Measurements from ENCODE around the gene C4orf50. TPM values are rescaled to one million over a fixed set of nuclear protein-coding genes. Genes with fewer than 3 reads are reported as not detected.
"Not testable (repeated sequence)": the region's sequence is repeated elsewhere in the genome, so short reads cannot be mapped to it uniquely, and the experiment has no call there.

The C4orf50 gene
- total RNA-seq, 2 experiments from 2014 or later: 0.07 TPM

GRCh38 chr4:5998333-5998936 lies 19.8 kb downstream of the C4orf50 start:
- Mint-ChIP-seq H3K4me1 (ENCODE audit: low read depth) (peaks cover 7% of the 10 kb centered on the region), H3K27me3 (peaks cover 2% of the 10 kb centered on the region), H3K9me3 (no peaks in the 10 kb centered on the region), H3K27ac (no peak overlapping the region), H3K4me3 (no peak overlapping the region), H3K36me3 (ENCODE audit: low read depth) (no peaks in the 10 kb centered on the region)
- peak; percentile 65 for ATAC-seq
- TF ChIP-seq, protein P1, sequence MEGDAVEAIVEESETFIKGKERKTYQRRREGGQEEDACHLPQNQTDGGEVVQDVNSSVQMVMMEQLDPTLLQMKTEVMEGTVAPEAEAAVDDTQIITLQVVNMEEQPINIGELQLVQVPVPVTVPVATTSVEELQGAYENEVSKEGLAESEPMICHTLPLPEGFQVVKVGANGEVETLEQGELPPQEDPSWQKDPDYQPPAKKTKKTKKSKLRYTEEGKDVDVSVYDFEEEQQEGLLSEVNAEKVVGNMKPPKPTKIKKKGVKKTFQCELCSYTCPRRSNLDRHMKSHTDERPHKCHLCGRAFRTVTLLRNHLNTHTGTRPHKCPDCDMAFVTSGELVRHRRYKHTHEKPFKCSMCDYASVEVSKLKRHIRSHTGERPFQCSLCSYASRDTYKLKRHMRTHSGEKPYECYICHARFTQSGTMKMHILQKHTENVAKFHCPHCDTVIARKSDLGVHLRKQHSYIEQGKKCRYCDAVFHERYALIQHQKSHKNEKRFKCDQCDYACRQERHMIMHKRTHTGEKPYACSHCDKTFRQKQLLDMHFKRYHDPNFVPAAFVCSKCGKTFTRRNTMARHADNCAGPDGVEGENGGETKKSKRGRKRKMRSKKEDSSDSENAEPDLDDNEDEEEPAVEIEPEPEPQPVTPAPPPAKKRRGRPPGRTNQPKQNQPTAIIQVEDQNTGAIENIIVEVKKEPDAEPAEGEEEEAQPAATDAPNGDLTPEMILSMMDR (IDR thresholded peaks at IDR 0.05): peak; percentile 94
- ChIA-PET CTCF (interaction anchor here (0.6 to 2.7 kb wide), 33 partner anchors 9 to 342 kb away, joined by 3 to 14 read pairs (median 4); no protein-coding TSS in a partner anchor), POLR2A (interaction anchor here (0.5 kb wide), 1 partner anchor 12 kb away, joined by 3 read pairs; no protein-coding TSS in a partner anchor)
- intact Hi-C loops (cut with micrococcal nuclease): loop anchor here (5.0 kb wide), 1 partner anchor 329 kb away; no protein-coding TSS in a partner anchor
- DNase-seq: peak; percentile 62

- intact Hi-C loops (cut with micrococcal nuclease): loop anchor here (5.0 kb wide), 1 partner anchor 331 kb away; no protein-coding TSS in a partner anchor
- H3K4me3 Mint-ChIP-seq: no peak overlapping the region
- POLR2A ChIA-PET: interaction anchor here (0.6 kb wide), 1 partner anchor 24 kb away, joined by 3 read pairs; no protein-coding TSS in a partner anchor
- H3K4me1 Mint-ChIP-seq (ENCODE audit: low read depth): peaks cover 7% of the 10 kb centered on the region
- no peak for DNase-seq
- ATAC-seq: no peak
- peaks cover 4% of the 10 kb centered on the region for H3K27me3 Mint-ChIP-seq
- H3K27ac Mint-ChIP-seq: no peak overlapping the region
- H3K9me3 Mint-ChIP-seq: no peaks in the 10 kb centered on the region
- CTCF ChIA-PET: interaction anchor here (1.5 kb wide), 1 partner anchor 11 kb away, joined by 8 read pairs; no protein-coding TSS in a partner anchor
- TF ChIP-seq, protein P1 (IDR thresholded peaks at IDR 0.05): no peak
- H3K36me3 Mint-ChIP-seq (ENCODE audit: low read depth): no peaks in the 10 kb centered on the region
Measured at GRCh38 chr4:5996641-5997040, 21.6 kb downstream of the C4orf50 start.

DNA sequence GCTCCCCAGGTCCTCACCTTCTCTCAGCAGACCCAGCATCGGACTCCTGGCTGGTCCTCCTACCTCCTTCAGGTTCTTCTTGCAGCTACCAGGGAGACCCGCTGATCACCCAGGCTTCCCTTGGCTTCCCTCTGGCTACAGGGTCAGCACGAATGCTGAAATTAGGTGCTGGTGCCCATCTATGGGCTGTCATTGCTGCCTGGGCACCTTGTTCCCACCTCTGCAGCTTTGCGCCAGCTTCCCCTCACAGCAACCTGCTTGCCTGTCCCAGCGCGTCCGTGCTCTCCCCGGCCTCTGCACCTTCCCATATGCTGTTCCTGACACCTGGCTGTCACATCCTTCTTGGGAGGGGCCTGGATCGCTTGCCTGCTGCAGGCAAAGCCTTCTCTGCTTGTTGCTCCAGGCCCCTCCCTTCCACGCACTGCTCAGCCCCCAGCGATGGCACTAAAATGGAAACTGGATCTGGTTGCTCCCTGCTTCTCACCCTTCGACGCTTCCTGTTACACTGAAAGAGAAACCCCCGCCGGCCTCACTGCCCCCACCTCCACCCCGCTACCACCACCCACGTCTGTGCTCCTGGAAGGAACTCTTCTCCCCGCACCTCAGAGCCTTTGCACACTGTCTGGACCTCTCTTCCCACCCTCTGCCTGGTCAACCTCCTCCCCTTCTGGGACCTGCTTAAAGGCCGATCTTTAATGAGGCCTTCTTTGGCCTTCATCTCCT lies 22.2 kb downstream of the C4orf50 start:
- Mint-ChIP-seq H3K27ac (no peak overlapping the region), H3K36me3 (ENCODE audit: low read depth) (no peaks in the 10 kb centered on the region), H3K9me3 (no peaks in the 10 kb centered on the region), H3K4me3 (no peak overlapping the region), H3K4me1 (ENCODE audit: low read depth) (peaks cover 7% of the 10 kb centered on the region), H3K27me3 (peaks cover 4% of the 10 kb centered on the region)
- ATAC-seq: no peak
- TF ChIP-seq, protein P1 (IDR thresholded peaks at IDR 0.05): no peak
- intact Hi-C loops (cut with micrococcal nuclease): loop anchor here (5.0 kb wide), 1 partner anchor 331 kb away; no protein-coding TSS in a partner anchor
- CTCF ChIA-PET: no interaction called here
- DNase-seq: peak; percentile 7
- POLR2A ChIA-PET: interaction anchor here (0.6 kb wide), 1 partner anchor 23 kb away, joined by 3 read pairs; no protein-coding TSS in a partner anchor

DNA sequence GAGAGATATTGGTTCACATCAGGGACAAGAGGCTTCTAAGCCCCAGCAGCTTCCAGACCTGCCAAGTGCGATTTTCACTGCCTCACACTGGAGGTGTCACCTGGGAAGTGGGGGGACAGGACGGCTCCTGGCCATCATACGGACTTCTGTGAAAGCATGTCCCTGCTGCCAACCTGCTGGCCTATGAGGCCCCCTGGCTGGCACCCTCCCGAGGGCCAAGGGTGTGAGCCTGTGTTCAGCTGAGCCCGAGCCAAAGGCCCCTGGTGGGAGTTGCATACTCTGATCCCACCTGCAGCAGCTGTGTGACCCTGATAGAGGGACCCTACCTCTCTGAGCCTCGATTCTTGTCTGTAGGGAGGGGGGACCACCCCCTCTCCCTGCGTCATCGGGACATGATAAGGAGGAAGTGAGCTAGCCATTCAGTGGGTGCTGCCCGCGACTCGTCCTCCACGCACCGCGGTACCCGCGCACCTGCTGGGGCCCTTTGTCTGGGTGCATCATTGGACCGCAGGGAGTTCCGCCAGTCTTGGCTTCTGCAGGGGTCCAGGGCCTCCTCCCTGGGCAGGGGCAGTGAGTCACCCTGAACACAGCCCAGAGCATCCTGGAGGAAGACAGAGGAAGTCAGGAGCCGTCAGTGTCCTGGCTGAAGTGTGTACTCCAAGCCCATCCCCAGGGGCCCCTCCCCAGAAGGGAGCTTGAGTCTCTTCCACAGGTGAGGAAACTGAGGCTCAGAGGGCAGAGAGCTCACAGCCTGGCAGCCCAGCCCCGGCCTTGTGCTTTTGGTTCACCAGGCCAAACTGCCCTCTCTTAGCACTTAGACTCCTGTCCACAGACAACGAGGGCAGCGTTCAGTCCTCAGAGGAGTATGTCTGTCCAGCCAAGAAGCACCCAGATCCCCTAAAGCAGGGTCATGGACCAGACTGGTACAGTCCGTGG lies 24.1 kb downstream of the C4orf50 start:
- H3K9me3 Mint-ChIP-seq: no peaks in the 10 kb centered on the region
- ChIA-PET CTCF (no interaction called here), POLR2A (no interaction called here)
- intact Hi-C loops (cut with micrococcal nuclease): no loop called here
- DNase-seq (no peak), ATAC-seq (no peak)
- H3K4me1 Mint-ChIP-seq (ENCODE audit: low read depth): peaks cover 7% of the 10 kb centered on the region
- no peak overlapping the region for H3K27ac Mint-ChIP-seq
- H3K36me3 Mint-ChIP-seq (ENCODE audit: low read depth): no peaks in the 10 kb centered on the region
- H3K27me3 Mint-ChIP-seq: peaks cover 4% of the 10 kb centered on the region
- TF ChIP-seq, protein P1 (IDR thresholded peaks at IDR 0.05): no peak
- no peak overlapping the region for H3K4me3 Mint-ChIP-seq

DNA sequence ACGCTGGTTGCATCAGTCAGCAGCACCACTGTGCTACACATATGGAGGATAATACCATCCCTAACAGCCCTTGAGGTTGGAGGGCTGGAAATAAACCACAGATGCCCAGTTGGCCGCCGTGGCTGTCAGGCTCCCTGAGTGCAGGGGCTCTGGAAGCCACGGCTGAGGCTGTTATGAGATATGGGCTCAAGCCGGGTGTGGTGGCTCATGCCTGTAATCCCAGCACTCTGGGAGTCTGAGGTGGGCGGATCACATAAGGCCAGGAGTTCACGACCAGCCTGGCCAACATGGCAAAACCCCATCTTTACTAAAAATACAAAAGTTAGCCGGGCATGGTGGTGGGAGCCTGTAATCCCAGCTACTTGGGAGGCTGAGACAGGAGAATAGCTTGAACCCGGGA lies 24.9 kb downstream of the C4orf50 start:
- intact Hi-C loops (cut with micrococcal nuclease); H3K27me3 Mint-ChIP-seq; POLR2A ChIA-PET; H3K36me3 Mint-ChIP-seq (ENCODE audit: low read depth); H3K4me1 Mint-ChIP-seq (ENCODE audit: low read depth); H3K4me3 Mint-ChIP-seq; H3K9me3 Mint-ChIP-seq; DNase-seq; H3K27ac Mint-ChIP-seq; CTCF ChIA-PET; ATAC-seq: not testable (repeated sequence)

All from activated CD8-positive, alpha-beta T cell treated with anti-CD3 and anti-CD28 coated beads for 36 hours (primary cell).